Measurements from ENCODE around the gene APC2.

Gene APC2

GRCh38 chr19:1418496-1418775, 31.5 kb upstream of the APC2 start:
- no peak for TF ChIP-seq CTCF (IDR thresholded peaks at IDR 0.05)

- TF ChIP-seq CTCF (IDR thresholded peaks at IDR 0.05): no peak
Measured at GRCh38 chr19:1418951-1419738, 30.8 kb upstream of the APC2 start.

DNA sequence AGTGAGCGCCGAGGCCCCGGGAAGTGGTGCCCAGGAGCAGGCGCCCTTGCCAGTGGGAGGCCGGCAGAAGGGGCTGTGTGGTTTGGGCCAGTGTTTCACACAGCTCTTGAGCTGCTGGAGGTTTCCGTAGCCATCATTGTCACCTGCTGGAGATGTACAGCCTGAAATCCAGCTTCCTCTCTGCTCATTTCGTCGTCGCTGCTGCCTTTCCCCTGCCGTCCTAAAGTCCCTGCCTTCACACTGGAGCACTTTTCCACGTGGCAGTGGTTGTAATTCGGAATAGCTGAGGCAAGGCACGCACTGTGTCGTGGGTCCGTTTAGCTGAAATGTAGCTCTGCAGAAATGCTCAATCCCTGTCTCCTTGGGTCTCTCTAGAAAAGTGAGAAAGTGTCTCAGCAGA, 29.3 kb upstream of the APC2 start:
- TF ChIP-seq CTCF (IDR thresholded peaks at IDR 0.05): no peak

GRCh38 chr19:1421218-1421957, 28.5 kb upstream of the APC2 start:
- TF ChIP-seq CTCF (IDR thresholded peaks at IDR 0.05): no peak

DNA sequence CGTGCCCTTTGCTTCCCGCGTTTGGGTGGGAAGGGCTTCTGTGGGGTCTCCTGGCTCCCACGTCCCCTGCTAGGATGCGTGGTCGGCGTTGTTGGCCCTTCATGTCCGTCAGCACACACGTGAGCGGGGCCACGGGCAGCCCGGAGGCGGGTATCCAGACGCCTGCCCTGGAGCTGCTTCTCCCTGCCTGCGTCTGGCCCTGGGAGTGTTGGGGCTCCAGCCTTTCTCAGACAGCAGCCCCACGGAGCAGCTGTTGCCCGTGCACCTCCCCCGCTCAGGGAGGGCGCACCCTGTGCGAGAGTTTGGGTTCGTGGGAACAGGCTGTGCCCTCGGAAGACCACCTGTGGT, 28.0 kb upstream of the APC2 start:
- TF ChIP-seq CTCF (IDR thresholded peaks at IDR 0.05): no peak

GRCh38 chr19:1422360-1422759, 27.6 kb upstream of the APC2 start:
- TF ChIP-seq CTCF (IDR thresholded peaks at IDR 0.05): no peak

GRCh38 chr19:1422943-1423342, 27.0 kb upstream of the APC2 start:
- no peak for TF ChIP-seq CTCF (IDR thresholded peaks at IDR 0.05)

All from LNCAP (cell line).